HG02970 (cell line): ENCODE data around the gene BRINP3.

Experiments
- ATAC-seq: cut with Tn5 transposase; IDR thresholded peaks from one replicate; pipeline ENCODE4 v1.9.1; 2021; ENCODE audit warnings: mild to moderate bottlenecking, moderate library complexity, moderate number of reproducible peaks; ENCODE audit not compliant: unreplicated experiment, low FRiP score

Gene BRINP3

DNA sequence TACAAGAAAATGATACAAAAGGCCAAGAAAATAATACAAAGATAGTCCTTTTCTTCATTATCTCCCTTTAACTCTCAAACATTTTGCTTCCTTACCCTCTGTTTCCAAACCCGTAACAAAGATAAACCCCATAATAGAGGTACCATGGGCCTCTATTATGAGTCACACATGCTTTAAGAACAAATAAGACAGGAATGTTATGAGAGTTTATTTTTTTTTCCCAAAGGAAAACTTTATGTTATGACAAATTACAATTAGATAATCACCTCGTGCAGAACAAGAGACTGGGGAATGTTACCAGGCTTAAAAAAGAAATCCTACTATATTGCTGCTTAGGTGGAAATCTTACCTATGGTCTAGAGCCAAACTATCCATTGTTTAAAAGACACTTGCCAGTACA, 272.0 kb downstream of the BRINP3 start:
- no peak for ATAC-seq

DNA sequence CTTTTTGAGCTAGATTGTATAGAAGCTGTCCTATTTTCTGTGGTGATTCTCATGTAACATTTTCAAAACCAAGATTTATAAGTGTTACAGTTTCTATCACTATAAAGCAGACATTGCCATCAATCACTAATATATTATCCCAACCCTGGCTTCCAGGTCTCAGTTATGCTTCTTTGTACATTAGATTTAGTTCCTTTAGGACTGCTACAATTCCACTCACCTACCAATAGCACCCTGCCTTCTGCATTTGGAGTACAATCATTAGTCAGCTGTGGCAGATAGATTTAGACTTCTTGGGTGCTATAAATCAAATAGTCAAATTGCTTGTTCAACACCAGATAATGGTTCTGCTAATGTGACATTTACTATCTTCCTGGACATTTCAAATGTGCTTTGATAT, 281.6 kb downstream of the BRINP3 start:
- ATAC-seq, result no peak

DNA sequence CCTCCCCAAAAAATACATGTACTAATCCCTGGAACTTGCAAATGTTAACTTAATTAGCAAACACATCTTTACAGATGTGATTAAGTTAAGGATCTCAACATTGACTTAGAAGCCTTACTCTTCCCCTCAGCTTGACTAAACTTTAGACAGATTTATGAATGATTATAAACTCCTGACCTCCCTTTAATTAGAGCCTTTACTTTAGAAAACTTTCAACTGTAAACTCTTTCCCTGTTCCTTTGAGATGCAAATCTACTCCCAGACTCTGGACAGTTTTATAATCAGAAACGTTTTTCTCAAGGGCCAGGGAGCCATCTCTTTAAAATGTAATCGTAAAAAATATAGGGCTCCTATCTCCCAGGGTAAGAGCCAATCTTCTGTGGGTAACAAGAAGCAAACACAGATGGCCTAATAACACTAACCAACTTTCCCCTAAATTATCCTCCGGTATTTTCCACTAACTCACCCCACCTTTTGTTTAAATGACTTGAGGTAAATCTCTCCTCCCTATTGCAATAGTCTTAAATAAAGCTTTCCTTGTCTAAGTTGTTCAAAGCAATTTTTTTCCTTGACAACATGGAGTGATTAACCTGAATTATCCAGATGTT, 284.1 kb downstream of the BRINP3 start:
- no peak for ATAC-seq

DNA sequence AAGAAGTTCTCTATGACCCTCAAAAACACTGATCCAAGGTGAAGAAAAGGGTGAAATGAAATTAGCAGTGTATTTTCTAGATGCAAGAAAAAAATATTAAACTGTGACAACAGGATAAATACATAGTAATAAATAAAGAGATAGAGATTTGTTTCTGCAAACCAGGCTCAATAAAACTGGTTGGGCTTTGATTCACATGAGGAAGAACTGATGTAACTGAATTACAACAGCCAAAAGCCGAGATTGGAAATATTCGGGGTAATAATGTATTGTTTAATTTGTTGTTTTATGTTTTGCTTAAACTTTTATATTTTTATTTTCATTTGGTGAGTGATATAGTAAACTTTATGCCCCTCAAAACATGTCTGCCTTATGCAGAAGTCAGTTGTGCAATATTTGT, 285.0 kb downstream of the BRINP3 start:
- no peak for ATAC-seq

DNA sequence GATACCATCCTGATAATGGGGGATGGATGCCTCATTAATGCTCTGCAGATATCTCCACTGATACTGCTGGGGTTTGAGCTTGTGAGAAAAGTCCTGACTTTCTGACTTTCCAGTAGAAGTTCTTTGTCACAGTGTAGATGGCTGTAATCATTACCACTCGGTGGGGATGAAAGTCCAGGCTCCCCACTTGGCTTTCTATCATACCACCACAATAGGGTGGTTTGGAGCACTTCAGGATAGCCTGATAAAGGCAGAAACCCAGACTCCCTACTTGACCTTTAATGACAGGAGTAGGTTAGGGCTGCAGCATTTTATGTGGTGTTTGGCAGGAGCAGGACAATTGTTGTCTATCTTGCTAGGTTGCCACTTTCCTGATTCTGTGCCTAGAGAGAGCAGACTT, 294.1 kb downstream of the BRINP3 start:
- ATAC-seq, result no peak

DNA sequence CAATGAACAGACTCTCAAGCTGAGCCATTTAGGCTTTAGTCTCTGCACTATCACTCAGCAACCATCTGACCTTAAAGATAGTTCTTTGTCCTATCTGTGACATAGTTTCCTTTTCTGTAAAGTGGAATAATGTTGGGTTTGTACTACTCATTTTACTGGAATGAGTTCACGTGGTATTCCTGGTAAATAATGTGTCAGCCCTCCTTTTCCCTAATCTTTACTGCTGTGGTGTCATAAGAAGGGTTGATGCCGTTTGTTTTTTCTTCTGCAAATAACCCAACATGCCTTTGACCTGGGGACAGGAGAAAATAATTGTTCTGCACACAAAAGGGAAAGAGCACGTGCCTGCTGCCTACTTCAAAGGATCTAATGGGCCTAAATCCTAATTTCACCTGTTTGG, 297.8 kb downstream of the BRINP3 start:
- no peak for ATAC-seq

DNA sequence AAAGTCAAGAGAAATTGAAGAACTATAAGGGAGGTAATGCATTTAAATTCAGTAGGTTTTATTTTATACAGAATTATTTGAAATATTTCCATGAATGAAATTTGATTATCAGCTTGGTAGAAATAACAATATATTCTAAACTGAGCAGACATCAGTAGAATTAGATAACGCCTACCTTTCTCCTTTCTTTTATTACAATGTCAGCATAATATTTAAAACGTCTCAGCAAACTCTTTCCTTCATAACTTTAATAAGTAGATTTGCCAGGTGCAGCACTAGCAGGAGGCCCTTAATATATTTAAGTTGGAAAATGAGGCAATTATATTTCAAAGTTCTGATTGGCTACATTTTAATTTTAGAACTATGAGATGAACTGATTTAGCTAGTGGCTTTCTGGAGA, 298.8 kb downstream of the BRINP3 start:
- no peak for ATAC-seq

DNA sequence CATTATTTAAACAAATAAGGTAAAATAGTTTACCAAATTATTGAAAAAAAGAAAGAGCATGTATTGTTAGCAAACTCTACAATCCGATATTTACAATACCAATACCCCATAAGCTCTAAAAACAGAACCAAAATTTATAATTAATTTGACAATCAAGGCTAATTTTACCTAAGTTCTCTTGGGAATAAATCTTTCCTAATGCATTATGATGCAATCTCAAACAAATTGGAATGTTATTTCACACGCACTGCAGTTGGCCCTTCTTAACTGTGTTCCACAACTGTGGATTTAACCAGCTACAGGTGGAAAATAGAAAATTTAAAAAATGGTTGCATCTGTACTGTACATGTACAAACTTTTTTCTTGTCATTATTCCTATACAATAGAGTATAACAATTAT, 300.1 kb downstream of the BRINP3 start:
- ATAC-seq, result no peak

DNA sequence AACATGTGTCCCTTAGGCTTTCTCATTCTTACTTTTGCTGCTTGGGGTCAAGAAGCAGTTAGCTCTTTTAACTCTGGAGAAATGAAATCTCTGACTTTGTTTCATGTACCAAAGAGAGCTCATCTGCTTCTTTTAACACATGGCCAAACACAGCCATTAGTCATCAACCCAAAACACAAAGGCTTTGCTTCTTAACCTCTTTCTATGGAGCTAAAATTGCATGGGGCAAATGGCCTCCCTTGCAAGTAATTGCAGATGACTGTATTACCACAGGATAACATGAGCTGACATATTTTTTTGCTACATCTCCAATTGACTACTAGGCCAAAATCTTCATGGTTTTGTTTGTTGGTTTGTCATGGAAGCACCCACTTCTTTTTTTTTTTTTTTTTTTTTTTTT, 300.9 kb downstream of the BRINP3 start:
- ATAC-seq, result no peak

DNA sequence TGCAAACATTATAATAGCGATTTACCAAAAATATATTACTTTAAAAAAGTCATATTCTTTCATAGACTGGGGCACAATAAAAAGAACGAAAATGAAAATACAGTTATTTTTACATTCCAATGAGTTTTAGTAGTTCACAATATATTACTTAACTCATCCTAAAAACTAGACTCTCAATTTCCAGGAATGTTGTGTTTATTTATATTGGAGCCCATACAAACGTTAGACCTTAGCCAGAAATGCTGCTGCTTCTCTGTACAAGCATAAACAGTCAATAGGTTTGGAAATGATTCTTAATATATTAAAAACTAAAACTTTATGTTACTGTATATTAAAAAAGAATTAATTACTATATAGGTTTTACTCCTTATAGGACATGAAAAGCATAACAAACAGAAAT, 302.3 kb downstream of the BRINP3 start:
- ATAC-seq, result no peak

DNA sequence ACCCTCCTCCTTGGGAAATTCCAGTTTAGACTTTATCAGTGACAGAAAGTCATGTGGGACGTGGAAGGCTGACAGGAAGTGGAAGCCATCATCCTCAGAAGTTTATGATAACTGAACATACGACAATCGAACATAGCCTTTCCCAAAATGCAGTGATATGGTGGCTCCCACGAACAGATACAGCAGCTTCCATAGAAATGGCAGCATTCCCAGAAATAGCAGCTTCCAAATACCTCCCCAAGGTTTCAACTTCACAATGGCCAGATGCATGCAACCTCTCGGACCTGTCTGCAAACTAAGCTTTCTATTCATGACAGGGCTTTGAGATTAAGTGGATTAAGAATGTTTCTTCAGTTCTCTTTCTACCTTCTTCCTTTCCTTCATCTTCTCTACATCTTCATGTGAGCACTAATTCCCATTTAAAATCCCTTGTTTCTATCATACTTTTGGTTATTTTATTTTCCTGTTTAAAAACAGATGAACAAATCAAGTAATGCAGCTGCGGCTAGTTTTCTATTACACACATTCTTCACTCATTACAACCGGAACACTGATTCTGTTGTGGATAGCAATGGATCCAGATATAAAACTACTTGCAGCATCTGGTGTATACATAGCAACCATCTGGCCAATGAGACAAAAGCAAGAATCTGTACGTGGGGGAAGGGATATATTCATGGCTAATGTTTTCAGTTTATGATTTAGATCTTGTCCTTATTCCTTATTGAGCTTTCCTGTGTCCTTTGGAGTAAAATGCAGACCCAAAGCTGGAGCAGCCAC, 304.8 kb downstream of the BRINP3 start:
- ATAC-seq, result no peak

DNA sequence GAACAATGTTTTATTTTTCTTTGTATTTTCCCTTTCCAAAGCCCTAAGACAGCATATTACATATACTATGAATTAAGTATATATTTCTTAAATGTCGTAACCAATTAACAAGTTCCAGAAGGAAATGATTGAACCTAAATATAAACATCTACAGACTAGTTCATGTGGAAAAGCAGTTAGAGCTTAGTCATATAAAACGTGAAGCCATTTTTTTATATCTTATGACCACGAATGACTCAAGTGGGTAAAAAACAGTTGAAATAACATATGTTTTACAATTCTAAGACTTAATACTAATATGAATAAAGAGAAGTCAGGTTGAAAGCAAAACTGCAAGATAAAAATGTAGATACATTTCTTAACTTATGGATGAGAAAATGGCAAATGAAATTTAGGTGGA, 307.3 kb downstream of the BRINP3 start:
- ATAC-seq, result no peak

DNA sequence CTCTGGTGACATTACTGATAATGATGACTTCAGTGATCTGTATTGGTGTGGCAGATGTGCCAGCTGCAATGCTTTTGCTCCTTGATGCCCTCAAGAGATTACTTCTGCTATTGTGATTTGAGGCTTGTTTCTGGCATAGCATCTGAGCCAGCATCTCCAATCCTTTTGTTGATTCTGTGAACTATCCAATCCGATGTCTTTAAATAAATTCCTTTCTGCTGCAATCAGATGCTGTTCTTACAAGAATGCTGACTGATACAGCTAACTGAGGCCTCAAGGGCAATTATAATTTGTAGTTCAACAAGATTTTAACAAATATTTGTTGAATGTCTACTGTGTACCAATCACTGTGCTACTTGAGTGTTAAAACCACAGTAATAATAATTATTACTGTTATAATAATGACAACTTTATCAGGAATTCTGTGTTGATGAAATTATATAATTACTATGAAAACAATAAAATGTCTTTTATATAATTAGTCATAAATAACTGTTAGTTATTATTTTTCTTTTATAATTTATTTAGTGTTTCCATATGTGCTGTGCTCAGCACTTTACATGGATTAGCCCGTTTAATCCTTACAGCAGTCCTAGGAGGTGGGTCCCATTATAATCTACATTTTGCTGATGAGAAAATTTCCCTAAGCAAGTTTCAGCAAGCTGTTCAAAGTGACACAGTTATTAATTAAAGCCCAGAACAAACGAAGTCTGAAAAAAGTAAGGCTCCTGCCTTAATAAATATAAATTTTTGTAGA, 308.2 kb downstream of the BRINP3 start:
- no peak for ATAC-seq

DNA sequence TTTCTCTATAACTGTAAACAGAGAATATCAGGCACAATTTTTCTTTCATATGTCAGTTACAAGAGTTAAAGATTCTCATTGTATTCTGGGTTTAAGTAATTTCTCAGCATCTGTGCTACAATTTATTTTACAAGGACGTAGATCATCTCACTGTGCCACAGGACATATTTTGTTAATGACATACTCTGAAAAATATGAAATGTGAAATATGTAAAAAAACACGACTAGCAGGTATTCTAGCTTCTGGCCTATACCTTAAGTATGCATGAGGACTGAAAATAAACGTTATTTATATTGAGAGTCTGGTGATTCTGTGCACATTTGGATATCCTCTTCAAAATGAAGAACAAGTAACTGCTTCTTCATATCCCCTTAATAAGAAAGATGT, 308.8 kb downstream of the BRINP3 start:
- no peak for ATAC-seq

DNA sequence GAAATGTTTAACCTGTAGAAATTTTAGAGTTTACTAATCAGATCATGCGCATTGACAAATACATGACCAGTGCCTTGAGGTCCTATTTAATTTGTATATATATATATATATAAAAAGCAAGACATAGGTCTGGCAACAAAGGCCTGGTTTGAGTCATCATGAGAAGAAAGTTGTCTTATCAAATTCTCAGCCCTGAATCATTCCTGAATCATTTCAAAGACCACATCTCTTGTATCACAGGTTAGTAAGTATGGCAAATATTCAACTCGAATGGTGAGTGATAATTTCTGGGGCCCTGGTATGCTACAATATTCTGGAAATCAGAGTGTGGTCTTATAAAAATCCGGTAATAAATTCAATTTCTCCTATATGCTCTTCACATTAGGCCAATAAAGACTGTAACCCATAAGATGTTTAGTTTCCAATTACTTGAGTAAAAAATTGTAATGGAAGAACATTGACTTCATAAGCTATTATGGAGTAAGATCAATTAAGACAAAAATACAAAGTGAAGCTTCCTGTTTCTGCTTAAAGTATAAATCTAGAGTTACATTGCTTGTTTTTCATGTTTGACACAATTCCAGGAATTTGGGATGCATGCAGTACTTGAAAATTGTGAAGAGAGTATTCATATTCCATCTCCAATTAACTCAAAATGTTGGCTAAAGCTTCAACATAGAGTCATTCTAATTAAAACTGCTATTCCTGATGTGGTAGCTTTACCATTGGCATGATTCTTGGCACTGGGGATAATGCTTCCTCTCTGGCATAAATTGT, 309.4 kb downstream of the BRINP3 start:
- no peak for ATAC-seq

DNA sequence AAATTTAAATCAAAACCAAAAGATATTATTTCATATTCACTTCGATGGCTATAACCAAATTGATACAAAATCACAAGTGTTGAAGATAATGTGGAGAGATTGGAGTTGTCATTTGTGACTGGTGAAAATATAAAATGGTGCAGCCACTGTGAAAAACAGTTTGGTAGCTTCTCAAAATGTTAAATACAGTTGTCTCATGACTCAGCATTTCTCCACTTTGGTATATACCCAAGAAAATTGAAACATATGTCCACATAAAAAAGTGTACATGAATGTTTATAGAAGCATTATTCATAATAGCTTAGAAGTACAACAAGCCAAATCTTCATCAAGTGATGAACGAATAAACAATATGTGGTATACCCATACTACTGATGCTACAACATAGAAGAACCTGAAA, 318.5 kb downstream of the BRINP3 start:
- no peak for ATAC-seq

DNA sequence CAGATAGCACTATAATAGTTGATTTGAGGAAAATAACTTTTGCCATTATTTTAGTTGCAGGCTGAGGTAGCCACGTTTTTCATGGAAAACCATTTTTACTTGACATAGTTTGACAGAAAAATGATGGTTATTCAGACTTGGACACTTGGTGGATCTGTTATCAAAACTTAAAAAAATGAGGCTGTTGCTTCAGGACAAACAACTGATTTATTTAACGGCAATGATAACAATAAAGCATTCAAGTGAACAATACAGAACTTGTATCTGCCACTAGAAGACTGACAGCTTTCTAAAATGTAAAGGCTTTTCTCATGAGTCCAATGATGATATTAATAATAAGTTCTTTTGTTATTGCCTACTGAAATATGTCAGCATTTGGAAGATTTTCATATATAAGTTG, 322.9 kb downstream of the BRINP3 start:
- no peak for ATAC-seq

DNA sequence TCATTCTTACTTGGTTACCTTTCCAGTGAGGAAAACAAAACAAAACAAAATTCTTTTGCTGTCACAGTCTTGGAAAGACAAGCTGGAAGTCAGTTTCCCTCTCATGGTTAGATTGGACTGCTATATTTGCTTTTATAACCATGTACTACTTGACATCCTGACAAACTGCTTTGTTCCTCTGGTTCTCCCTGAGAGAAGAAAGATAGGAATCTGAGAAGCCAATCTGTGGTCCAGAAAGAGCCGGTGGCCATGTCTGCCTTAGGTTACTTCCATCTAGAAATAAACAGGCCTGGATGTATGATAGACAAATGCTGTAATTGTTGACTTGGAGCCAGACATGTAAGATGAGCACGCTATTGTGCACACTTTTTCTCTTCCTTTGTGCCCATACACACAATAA, 330.0 kb downstream of the BRINP3 start:
- no peak for ATAC-seq

DNA sequence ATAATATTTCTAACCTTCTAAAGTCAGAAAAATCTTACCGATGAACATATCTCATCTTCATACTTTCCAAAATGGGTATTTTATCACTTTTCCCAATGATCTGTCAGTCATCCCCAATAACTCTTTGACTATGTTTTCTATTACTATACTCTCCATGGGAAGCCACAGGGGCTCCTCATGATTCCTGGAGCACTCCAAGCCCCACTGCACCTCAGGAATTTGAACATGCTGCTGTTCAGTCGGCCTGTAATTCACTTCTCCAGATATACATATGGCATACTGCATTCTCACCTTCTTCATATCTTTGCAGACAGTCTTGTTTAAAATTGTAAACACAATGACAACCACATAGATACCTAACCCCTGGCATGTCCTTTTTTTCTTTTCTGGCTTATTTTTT, 333.0 kb downstream of the BRINP3 start:
- ATAC-seq, result no peak

DNA sequence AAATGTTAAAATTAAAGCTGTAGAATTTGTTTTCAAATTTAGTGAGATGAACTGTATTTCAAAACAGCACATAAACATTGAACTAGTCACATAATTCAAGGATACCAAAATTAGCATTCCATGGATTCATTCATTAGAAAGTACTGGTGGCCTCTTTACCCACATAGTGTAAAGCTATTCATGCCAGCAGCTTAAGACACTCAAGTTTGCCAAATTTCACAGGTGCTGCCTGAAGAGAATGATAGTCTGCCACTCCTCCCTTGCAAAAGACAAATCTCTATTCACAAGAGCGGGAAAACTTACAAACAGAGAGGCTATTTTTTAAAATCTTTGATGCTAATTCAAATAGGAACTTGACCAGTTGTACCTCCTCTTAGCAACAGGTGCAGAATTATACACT, 337.0 kb downstream of the BRINP3 start:
- no peak for ATAC-seq

DNA sequence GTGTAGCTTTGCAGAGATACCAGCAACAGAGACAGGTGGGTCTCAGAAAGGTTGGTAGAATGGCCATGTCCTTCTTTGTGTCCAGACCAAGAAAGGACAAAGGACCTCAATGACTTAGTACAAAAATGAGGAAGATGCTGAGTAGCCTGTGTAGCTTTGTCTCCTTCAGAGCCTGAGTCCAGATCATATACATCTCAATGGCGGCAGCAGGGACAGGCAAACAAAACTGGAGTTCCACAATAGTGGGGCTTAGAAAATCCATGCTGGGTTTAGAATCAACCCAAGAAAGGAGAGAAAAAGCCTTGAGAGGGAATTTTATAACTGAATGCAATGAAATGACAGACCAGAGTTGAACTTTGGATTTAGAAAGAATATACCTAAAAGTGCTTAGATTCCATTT, 339.0 kb downstream of the BRINP3 start:
- no peak for ATAC-seq
